HepG2 (cell line): ENCODE results near the gene CNOT10. TPM values are rescaled to one million over a fixed set of nuclear protein-coding genes. Genes with fewer than 3 reads are reported as not detected.

ENCODE experiments used
- ARHGAP35 ChIP-seq: sonication (generic); formaldehyde crosslinking; IDR thresholded peaks from 2 replicates; pipeline ENCODE4 v1.9.0; 2022; ENCODE audit warnings: mild to moderate bottlenecking, inconsistent platforms, moderate library complexity, missing genetic modification reagents, borderline replicate concordance
- GATAD1 ChIP-seq: IDR thresholded peaks from 2 replicates; pipeline ENCODE4 v1.6.1; 2016; ENCODE audit warnings: missing genetic modification reagents, missing compliant biosample characterization
- GLI4 ChIP-seq: sonication (generic); formaldehyde crosslinking; IDR thresholded peaks from 2 replicates; pipeline ENCODE4 v1.5.1; 2020; ENCODE audit warnings: missing genetic modification reagents, mild to moderate bottlenecking, moderate library complexity, borderline replicate concordance
- GPN1 ChIP-seq: sonication (generic); formaldehyde crosslinking; IDR thresholded peaks from 2 replicates; pipeline ENCODE4 v1.5.1; 2020; ENCODE audit warnings: missing genetic modification reagents, borderline replicate concordance
- KLF13 ChIP-seq: sonication (generic); formaldehyde crosslinking; IDR thresholded peaks from 2 replicates; pipeline ENCODE4 v1.4.0; 2020; ENCODE audit warnings: mild to moderate bottlenecking, missing genetic modification reagents
- MEF2D ChIP-seq: sonication (generic); formaldehyde crosslinking; IDR thresholded peaks from 2 replicates; pipeline ENCODE4 v1.5.1; 2020; ENCODE audit warnings: mild to moderate bottlenecking, missing genetic modification reagents
- ZNF564 ChIP-seq: sonication (generic); formaldehyde crosslinking; IDR thresholded peaks from 2 replicates; pipeline ENCODE4 v1.8.1; 2023; ENCODE audit warnings: mild to moderate bottlenecking, missing genetic modification reagents
- ZNF567 ChIP-seq: sonication (generic); formaldehyde crosslinking; IDR thresholded peaks from 2 replicates; pipeline ENCODE4 v1.8.1; 2023; ENCODE audit warnings: mild to moderate bottlenecking, missing genetic modification reagents, borderline replicate concordance
- ZNF644 ChIP-seq: IDR thresholded peaks from 2 replicates; pipeline ENCODE4 v1.6.1; 2016; ENCODE audit warnings: low read depth
- polyA plus RNA-seq, 8 experiments: library from polyadenylated mRNA; depleted of rRNA in 3 of 8; stranded (reverse) in 7 of 8; unstranded in 1 of 8; fragments of >200 nt; fragmentation: Illumina TruSeq in 4 of 8; extraction: Trizol in 4 of 8; gene quantifications; 2 replicates each; pipeline versions ENCODE4 v1.2.1 to v1.2.3, GENCODE V29; 2011 to 2016; ENCODE audit warnings: low read depth in 4 of 8, missing spikeins in 1 of 8, mixed read lengths in 1 of 8; ENCODE audit not compliant: insufficient read depth in 1 of 8
- total RNA-seq, 5 experiments: library from RNA; depleted of rRNA; stranded (reverse); fragments of >200 nt; fragmentation: Illumina TruSeq; extraction: Trizol; gene quantifications; 2 replicates each; pipeline ENCODE4 v1.2.3, GENCODE V29; 2016; ENCODE audit warnings: low read depth in 1 of 5
- TF ChIP-seq, protein P1 (sequence below): sonication (generic); formaldehyde crosslinking; IDR thresholded peaks from 2 replicates; pipeline ENCODE4 v1.4.0; 2020; ENCODE audit warnings: mild to moderate bottlenecking, missing genetic modification reagents, borderline replicate concordance
- TF ChIP-seq, protein P2 (sequence below): sonication (generic); formaldehyde crosslinking; IDR thresholded peaks from 2 replicates; pipeline ENCODE4 v1.4.0; 2020; ENCODE audit warnings: missing genetic modification reagents
- TF ChIP-seq, protein P3 (sequence below): sonication (generic); formaldehyde crosslinking; conservative IDR thresholded peaks from 2 replicates; pipeline ENCODE4 v1.5.0; 2020; ENCODE audit warnings: missing genetic modification reagents
- TF ChIP-seq, protein P4 (sequence below): sonication (generic); formaldehyde crosslinking; IDR thresholded peaks from 2 replicates; pipeline ENCODE4 v1.4.0; 2020; ENCODE audit warnings: missing genetic modification reagents
- TF ChIP-seq, protein P5 (sequence below): IDR thresholded peaks from 2 replicates; pipeline ENCODE4 v1.6.1; 2012; ENCODE audit warnings: low read depth, low read length, improper control_type of control experiment

Gene CNOT10
- total and polyA plus RNA-seq, 2 of the 13 experiments (the other 11 are each of a cell fraction or from before 2014, with no cell fraction given): 21.2 to 34.1 TPM

DNA sequence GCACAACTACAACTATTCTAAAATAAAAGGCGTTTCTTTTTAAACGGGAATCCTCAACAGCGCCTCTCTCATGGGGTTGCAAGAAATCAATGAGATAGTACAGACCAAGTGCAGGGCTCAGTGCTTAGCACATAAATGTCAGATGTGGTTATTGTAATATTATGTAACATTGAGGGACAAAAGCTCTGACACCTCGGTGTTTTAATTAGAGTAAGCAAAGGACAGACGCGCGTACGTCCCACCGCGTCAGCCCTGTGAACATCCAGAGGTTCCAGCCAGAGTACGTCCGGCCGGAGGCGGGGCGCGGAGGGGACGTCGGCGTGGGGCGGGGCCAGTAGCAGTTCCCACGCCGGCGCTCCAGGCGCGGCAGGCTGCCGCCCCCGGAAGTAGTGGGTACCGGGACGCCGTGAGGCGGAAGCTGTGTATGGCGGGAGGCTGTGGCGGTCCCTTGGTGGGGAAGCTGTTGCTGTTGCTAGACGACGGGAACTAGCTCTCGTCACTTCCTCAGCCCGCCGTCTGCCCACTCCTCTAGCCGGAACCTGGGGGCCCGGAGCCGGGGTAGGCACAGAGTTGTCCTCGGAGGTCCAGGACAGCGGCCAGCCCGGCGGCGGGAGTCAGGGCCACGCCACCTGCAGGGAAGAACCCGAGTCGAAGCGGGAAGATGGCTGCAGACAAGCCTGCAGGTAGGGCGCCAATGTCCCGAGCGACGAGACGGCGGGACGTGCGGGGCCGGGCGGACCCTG is at the start of gene CNOT10 (continued):
- TF ChIP-seq, protein P1, sequence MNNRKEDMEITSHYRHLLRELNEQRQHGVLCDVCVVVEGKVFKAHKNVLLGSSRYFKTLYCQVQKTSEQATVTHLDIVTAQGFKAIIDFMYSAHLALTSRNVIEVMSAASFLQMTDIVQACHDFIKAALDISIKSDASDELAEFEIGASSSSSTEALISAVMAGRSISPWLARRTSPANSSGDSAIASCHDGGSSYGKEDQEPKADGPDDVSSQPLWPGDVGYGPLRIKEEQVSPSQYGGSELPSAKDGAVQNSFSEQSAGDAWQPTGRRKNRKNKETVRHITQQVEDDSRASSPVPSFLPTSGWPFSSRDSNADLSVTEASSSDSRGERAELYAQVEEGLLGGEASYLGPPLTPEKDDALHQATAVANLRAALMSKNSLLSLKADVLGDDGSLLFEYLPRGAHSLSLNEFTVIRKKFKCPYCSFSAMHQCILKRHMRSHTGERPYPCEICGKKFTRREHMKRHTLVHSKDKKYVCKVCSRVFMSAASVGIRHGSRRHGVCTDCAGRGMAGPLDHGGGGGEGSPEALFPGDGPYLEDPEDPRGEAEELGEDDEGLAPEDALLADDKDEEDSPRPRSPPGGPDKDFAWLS (CRISPR knock-in tag): no peak
- TF ChIP-seq, protein P2, sequence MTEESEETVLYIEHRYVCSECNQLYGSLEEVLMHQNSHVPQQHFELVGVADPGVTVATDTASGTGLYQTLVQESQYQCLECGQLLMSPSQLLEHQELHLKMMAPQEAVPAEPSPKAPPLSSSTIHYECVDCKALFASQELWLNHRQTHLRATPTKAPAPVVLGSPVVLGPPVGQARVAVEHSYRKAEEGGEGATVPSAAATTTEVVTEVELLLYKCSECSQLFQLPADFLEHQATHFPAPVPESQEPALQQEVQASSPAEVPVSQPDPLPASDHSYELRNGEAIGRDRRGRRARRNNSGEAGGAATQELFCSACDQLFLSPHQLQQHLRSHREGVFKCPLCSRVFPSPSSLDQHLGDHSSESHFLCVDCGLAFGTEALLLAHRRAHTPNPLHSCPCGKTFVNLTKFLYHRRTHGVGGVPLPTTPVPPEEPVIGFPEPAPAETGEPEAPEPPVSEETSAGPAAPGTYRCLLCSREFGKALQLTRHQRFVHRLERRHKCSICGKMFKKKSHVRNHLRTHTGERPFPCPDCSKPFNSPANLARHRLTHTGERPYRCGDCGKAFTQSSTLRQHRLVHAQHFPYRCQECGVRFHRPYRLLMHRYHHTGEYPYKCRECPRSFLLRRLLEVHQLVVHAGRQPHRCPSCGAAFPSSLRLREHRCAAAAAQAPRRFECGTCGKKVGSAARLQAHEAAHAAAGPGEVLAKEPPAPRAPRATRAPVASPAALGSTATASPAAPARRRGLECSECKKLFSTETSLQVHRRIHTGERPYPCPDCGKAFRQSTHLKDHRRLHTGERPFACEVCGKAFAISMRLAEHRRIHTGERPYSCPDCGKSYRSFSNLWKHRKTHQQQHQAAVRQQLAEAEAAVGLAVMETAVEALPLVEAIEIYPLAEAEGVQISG: peak; percentile 86
- TF ChIP-seq KLF13 (CRISPR knock-in tag) (no peak), ZNF567 (CRISPR knock-in tag) (0 out of 2 replicates have a peak, but pooled peaks have one; percentile 43), ARHGAP35 (CRISPR knock-in tag) (peak; percentile 81; the same call in 1 of the 2 replicates), GPN1 (CRISPR knock-in tag) (no peak), ZNF564 (0 out of 2 replicates have a peak, but pooled peaks have one; percentile 49), GLI4 (CRISPR knock-in tag) (no peak), GATAD1 (CRISPR knock-in tag) (peak; percentile 83), ZNF644 (CRISPR knock-in tag) (no peak), MEF2D (peak; percentile 64; the same call in 1 of the 2 replicates)
- TF ChIP-seq, protein P3, sequence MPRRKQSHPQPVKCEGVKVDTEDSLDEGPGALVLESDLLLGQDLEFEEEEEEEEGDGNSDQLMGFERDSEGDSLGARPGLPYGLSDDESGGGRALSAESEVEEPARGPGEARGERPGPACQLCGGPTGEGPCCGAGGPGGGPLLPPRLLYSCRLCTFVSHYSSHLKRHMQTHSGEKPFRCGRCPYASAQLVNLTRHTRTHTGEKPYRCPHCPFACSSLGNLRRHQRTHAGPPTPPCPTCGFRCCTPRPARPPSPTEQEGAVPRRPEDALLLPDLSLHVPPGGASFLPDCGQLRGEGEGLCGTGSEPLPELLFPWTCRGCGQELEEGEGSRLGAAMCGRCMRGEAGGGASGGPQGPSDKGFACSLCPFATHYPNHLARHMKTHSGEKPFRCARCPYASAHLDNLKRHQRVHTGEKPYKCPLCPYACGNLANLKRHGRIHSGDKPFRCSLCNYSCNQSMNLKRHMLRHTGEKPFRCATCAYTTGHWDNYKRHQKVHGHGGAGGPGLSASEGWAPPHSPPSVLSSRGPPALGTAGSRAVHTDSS: no peak
- TF ChIP-seq, protein P4, sequence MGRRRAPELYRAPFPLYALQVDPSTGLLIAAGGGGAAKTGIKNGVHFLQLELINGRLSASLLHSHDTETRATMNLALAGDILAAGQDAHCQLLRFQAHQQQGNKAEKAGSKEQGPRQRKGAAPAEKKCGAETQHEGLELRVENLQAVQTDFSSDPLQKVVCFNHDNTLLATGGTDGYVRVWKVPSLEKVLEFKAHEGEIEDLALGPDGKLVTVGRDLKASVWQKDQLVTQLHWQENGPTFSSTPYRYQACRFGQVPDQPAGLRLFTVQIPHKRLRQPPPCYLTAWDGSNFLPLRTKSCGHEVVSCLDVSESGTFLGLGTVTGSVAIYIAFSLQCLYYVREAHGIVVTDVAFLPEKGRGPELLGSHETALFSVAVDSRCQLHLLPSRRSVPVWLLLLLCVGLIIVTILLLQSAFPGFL: no peak
- TF ChIP-seq, protein P5, sequence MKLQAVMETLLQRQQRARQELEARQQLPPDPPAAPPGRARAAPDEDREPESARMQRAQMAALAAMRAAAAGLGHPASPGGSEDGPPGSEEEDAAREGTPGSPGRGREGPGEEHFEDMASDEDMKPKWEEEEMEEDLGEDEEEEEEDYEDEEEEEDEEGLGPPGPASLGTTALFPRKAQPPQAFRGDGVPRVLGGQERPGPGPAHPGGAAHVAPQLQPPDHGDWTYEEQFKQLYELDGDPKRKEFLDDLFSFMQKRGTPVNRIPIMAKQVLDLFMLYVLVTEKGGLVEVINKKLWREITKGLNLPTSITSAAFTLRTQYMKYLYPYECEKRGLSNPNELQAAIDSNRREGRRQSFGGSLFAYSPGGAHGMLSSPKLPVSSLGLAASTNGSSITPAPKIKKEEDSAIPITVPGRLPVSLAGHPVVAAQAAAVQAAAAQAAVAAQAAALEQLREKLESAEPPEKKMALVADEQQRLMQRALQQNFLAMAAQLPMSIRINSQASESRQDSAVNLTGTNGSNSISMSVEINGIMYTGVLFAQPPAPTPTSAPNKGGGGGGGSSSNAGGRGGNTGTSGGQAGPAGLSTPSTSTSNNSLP: no peak
